K562 (cell line): ENCODE data around the gene MMRN2.
"Not testable (repeated sequence)": the region's sequence is repeated elsewhere in the genome, so short reads cannot be mapped to it uniquely, and the experiment has no call there.

Experiments used
- CEBPG ChIP-seq, 3 experiments: fragments of 200-800 bp in 1 of 3; sonication (Bioruptor generic) in 1 of 3; sonication (generic) in 1 of 3; formaldehyde crosslinking in 1 of 3; IDR thresholded peaks in 2 of 3; conservative IDR thresholded peaks in 1 of 3; 2 replicates each; pipeline versions ENCODE4 v1.6.1 to v1.8.0; 2016 to 2022; ENCODE audit warnings: missing compliant biosample characterization in 2 of 3, missing genetic modification characterization in 2 of 3, mild to moderate bottlenecking in 1 of 3, missing genetic modification reagents in 1 of 3
- CTBP1 ChIP-seq: fragments of 450-650 bp; IDR thresholded peaks from 2 replicates; pipeline ENCODE4 v1.6.1; 2016; ENCODE audit warnings: borderline replicate concordance
- ETV5 ChIP-seq: sonication (generic); formaldehyde crosslinking; IDR thresholded peaks from 2 replicates; pipeline ENCODE4 v1.4.0; 2020; ENCODE audit warnings: low read depth, mild to moderate bottlenecking, missing genetic modification reagents
- HEY1 ChIP-seq: fragments of 250-450 bp; sonication (Bioruptor Pico); IDR thresholded peaks from 2 replicates; pipeline ENCODE4 v1.5.0; 2020; ENCODE audit warnings: mild to moderate bottlenecking, moderate library complexity, borderline replicate concordance
- SMARCA4 ChIP-seq: fragments of 450-650 bp; IDR thresholded peaks from 2 replicates; pipeline ENCODE4 v1.6.1; 2016
- SP1 ChIP-seq: sonication (generic); formaldehyde crosslinking; IDR thresholded peaks from 2 replicates; pipeline ENCODE4 v1.8.1; 2022; ENCODE audit warnings: mild to moderate bottlenecking, missing genetic modification reagents
- ZNF780A ChIP-seq: fragments of 250-450 bp; sonication (Bioruptor Pico); IDR thresholded peaks from 2 replicates; pipeline ENCODE4 v1.5.0; 2021; ENCODE audit warnings: mild to moderate bottlenecking
- TF ChIP-seq, protein P1 (sequence below), 2 experiments: fragments of 200-800 bp in 1 of 2; sonication (Bioruptor generic) in 1 of 2; sonication (generic) in 1 of 2; formaldehyde crosslinking in 1 of 2; IDR thresholded peaks in 1 of 2; conservative IDR thresholded peaks in 1 of 2; 2 replicates each; pipeline versions ENCODE4 v1.5.0 to v1.6.1; 2016 to 2020; ENCODE audit warnings: missing compliant biosample characterization in 1 of 2, missing genetic modification characterization in 1 of 2, missing genetic modification reagents in 1 of 2
- TF ChIP-seq, protein P2 (sequence below), 3 experiments: IDR thresholded peaks in 2 of 3; conservative IDR thresholded peaks in 1 of 3; 2 replicates each; pipeline ENCODE4 v1.5.1; 2011 to 2012; ENCODE audit warnings: low read length in 3 of 3, mild to moderate bottlenecking in 3 of 3, control low read depth in 2 of 3, improper control_type of control experiment in 1 of 3, inconsistent platforms in 1 of 3, low read depth in 1 of 3, mixed read lengths in 1 of 3, moderate library complexity in 1 of 3; ENCODE audit not compliant: insufficient read depth in 2 of 3
- TF ChIP-seq, protein P3 (sequence below): sonication (generic); IDR thresholded peaks from 2 replicates; pipeline ENCODE4 v1.6.1; 2016
- TF ChIP-seq, protein P4 (sequence below): sonication (generic); formaldehyde crosslinking; IDR thresholded peaks from 2 replicates; pipeline ENCODE4 v1.8.1; 2023; ENCODE audit warnings: mild to moderate bottlenecking, missing genetic modification reagents
- TF ChIP-seq, protein P5 (sequence below): fragments of 250-450 bp; sonication (Bioruptor Pico); IDR thresholded peaks from 2 replicates; pipeline ENCODE4 v1.5.0; 2020; ENCODE audit warnings: mild to moderate bottlenecking, borderline replicate concordance

DNA sequence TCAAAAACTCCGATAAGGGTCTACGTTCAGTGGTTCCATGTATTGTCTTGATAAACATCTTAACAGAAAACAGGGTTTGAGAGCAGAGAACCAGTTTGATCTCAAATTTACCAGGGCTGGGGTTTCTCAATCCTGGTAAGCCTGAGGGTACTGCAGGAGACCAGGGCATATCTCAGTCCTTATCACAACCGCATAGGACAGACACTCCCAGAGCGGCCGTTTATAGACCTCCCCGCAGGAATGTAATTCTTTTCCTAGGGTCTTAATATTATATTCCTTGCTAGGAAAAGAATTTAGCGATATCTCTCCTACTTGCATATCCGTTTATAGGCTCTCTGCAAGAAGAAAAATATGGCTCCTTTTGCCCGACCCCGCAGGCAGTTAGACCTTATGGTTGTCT lies 4.7 kb downstream of the MMRN2 start:
- not testable (repeated sequence) for TF ChIP-seq HEY1; ETV5; CEBPG (CRISPR knock-in tag; IDR thresholded peaks at IDR 0.05); CEBPG (tag; conservative IDR thresholded peaks at IDR 0.05 in 1 of 2, IDR thresholded peaks at IDR 0.05 in 1 of 2); ZNF780A (CRISPR knock-in tag); SMARCA4; CTBP1; SP1
- TF ChIP-seq, protein P1, sequence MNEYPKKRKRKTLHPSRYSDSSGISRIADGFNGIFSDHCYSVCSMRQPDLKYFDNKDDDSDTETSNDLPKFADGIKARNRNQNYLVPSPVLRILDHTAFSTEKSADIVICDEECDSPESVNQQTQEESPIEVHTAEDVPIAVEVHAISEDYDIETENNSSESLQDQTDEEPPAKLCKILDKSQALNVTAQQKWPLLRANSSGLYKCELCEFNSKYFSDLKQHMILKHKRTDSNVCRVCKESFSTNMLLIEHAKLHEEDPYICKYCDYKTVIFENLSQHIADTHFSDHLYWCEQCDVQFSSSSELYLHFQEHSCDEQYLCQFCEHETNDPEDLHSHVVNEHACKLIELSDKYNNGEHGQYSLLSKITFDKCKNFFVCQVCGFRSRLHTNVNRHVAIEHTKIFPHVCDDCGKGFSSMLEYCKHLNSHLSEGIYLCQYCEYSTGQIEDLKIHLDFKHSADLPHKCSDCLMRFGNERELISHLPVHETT (CRISPR knock-in tag; conservative IDR thresholded peaks at IDR 0.05 in 1 of 2, IDR thresholded peaks at IDR 0.05 in 1 of 2), result not testable (repeated sequence)
- TF ChIP-seq, protein P2, sequence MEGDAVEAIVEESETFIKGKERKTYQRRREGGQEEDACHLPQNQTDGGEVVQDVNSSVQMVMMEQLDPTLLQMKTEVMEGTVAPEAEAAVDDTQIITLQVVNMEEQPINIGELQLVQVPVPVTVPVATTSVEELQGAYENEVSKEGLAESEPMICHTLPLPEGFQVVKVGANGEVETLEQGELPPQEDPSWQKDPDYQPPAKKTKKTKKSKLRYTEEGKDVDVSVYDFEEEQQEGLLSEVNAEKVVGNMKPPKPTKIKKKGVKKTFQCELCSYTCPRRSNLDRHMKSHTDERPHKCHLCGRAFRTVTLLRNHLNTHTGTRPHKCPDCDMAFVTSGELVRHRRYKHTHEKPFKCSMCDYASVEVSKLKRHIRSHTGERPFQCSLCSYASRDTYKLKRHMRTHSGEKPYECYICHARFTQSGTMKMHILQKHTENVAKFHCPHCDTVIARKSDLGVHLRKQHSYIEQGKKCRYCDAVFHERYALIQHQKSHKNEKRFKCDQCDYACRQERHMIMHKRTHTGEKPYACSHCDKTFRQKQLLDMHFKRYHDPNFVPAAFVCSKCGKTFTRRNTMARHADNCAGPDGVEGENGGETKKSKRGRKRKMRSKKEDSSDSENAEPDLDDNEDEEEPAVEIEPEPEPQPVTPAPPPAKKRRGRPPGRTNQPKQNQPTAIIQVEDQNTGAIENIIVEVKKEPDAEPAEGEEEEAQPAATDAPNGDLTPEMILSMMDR (IDR thresholded peaks at IDR 0.05 in 2 of 3, conservative IDR thresholded peaks at IDR 0.05 in 1 of 3; ENCODE audit: insufficient read depth in 2 of 3, low read depth in 1 of 3, low read length in 3 of 3), result not testable (repeated sequence)
- TF ChIP-seq, protein P3, sequence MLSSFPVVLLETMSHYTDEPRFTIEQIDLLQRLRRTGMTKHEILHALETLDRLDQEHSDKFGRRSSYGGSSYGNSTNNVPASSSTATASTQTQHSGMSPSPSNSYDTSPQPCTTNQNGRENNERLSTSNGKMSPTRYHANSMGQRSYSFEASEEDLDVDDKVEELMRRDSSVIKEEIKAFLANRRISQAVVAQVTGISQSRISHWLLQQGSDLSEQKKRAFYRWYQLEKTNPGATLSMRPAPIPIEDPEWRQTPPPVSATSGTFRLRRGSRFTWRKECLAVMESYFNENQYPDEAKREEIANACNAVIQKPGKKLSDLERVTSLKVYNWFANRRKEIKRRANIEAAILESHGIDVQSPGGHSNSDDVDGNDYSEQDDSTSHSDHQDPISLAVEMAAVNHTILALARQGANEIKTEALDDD, result not testable (repeated sequence)
- TF ChIP-seq, protein P4, sequence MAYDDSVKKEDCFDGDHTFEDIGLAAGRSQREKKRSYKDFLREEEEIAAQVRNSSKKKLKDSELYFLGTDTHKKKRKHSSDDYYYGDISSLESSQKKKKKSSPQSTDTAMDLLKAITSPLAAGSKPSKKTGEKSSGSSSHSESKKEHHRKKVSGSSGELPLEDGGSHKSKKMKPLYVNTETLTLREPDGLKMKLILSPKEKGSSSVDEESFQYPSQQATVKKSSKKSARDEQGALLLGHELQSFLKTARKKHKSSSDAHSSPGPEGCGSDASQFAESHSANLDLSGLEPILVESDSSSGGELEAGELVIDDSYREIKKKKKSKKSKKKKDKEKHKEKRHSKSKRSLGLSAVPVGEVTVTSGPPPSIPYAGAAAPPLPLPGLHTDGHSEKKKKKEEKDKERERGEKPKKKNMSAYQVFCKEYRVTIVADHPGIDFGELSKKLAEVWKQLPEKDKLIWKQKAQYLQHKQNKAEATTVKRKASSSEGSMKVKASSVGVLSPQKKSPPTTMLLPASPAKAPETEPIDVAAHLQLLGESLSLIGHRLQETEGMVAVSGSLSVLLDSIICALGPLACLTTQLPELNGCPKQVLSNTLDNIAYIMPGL (CRISPR knock-in tag), result not testable (repeated sequence)
- TF ChIP-seq, protein P5, sequence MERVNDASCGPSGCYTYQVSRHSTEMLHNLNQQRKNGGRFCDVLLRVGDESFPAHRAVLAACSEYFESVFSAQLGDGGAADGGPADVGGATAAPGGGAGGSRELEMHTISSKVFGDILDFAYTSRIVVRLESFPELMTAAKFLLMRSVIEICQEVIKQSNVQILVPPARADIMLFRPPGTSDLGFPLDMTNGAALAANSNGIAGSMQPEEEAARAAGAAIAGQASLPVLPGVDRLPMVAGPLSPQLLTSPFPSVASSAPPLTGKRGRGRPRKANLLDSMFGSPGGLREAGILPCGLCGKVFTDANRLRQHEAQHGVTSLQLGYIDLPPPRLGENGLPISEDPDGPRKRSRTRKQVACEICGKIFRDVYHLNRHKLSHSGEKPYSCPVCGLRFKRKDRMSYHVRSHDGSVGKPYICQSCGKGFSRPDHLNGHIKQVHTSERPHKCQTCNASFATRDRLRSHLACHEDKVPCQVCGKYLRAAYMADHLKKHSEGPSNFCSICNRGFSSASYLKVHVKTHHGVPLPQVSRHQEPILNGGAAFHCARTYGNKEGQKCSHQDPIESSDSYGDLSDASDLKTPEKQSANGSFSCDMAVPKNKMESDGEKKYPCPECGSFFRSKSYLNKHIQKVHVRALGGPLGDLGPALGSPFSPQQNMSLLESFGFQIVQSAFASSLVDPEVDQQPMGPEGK (CRISPR knock-in tag), result not testable (repeated sequence)
